Stimulated activated CD4-positive, alpha-beta T cell treated with anti-CD3 and anti-CD28 coated beads, Interleukin-1b, Interleukin-23, amount 100 ng/mL, for 48 hours (primary cell): ENCODE results near the gene TAF1C.

Experiments used
- DNase-seq: peaks from one replicate; pipeline ENCODE4 v3.0.0-alpha.2; 2020

TAF1C gene

DNA sequence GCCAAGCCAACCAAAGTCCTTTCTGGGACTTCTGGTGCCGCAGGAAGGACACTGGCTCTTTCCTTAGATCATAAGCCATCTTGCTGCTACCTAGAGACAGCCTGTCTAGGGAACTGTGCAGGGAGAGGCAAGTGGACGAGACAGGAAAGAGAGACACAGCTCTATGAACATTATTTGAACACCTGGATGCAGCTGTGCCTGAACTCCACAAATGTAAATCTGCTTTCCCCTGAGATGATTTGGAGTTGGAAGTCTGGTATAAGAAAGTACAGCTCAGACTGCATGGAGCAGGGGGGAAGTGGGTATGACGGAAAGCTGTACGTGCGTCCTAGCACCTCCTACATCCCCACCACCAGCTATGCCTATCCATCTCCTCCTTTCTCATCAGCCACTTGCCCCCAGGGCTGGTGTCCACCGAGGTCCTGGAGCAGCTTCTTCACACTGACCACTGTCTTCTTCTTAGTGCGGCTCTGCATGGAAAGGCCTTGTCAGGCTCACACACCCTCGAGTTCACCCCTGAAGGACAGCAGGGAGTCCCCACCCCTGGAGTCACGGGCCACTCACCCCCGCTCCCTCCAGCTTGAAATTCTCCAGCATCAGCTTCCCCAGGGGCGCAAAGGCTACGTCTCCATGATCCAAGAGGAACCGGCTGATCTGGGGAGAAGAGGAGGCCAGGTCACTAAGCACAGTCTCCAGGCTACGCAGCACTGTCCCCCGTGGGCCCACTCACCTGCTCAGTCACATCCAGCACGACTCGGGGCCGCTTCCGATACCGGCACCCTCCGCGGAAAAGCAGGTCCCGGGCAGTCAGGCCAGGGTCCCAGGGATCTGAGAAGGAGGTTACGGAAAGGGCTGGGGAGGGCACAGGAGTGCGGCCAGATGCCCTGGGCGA, 3.9 kb downstream of the TAF1C start:
- DNase-seq, result no peak

DNA sequence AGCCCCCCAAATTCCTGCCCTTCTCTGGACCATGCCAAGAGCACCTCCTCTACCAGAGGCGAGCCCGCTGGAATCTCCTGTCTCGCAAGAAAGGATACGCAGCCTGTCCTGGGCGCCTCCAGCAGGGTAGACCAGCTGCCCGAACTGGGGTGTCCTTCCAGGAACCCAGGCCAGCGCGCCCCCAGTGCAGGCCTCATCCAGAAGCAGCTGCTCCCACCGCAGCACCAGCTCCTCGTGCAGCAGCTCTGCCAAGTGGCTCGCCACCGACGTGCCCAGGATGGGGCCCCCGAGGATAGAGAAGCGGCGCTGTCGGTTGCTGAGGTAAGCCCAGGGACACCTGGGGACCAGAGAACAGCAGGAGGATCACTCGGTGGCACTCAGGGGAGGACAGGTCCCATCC, 4.8 kb downstream of the TAF1C start:
- DNase-seq, result no peak

- DNase-seq, result no peak
These were observed 5.5 kb downstream of the TAF1C start for GRCh38 chr16:84181144-84181915.

DNA sequence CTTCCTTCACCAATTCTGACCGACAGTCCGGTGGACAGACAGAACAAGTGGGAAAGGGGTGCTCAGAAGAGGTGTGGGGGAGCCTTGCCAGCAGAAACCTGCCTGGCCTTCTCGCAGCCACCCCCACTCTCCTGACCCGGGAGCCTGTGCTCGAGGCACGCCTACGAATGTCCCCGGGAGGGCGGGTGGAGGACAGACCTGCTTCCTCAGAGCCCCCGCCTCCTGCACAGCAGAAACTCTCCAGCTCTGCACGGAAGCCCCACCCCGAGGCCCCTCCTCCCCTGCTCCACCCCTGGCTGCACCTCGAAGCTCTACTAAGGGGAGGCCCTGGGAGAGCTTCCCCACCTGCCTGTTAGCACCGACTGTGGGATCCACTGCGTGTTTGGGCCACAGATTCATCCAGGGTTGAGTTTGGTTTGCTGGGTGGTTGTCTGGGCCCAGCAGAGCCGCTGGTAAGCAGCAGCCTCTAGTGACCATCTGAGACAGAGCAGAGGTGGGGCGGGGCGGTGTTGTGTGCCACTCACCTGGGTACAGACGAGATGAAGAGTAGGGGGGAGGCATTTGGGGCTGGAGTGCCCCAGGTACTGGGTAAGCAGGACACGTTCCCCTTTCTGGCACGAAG, 6.2 kb downstream of the TAF1C start:
- DNase-seq, result no peak

DNA sequence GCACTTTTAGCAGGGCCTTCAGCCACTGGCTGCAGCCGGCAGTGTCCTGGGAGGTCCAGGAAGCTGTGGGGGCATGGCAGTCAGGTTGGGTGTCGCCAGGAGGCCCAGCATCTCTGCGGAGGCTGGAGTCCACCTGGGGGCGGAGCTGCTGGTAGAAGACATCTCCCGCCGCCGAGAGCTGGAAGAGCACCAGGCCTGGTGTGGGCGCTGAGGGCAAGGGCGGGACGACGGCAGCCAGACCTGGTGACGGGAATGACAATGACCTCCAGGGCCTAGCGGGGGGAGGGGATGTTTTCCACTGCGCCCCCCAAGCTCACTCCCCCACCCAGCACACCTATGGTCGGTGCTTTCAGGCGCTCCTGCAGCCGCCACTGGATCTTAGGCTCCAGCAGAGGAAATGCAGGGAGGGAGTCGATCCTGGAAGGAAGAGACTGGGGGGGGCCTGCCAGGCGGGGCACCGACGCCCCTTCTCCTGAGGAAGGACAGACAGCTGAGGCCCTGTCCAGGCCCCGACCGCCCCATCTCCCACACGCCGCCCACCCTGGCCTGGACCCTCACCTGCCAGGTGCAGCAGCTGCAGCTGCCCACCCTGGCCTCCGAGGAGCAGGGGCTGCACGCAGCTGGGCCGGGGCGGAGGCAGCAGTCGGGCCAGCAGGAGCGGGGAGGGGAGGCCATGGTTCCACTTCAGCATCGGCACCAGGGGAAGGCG, 7.1 kb downstream of the TAF1C start:
- DNase-seq, result no peak

DNA sequence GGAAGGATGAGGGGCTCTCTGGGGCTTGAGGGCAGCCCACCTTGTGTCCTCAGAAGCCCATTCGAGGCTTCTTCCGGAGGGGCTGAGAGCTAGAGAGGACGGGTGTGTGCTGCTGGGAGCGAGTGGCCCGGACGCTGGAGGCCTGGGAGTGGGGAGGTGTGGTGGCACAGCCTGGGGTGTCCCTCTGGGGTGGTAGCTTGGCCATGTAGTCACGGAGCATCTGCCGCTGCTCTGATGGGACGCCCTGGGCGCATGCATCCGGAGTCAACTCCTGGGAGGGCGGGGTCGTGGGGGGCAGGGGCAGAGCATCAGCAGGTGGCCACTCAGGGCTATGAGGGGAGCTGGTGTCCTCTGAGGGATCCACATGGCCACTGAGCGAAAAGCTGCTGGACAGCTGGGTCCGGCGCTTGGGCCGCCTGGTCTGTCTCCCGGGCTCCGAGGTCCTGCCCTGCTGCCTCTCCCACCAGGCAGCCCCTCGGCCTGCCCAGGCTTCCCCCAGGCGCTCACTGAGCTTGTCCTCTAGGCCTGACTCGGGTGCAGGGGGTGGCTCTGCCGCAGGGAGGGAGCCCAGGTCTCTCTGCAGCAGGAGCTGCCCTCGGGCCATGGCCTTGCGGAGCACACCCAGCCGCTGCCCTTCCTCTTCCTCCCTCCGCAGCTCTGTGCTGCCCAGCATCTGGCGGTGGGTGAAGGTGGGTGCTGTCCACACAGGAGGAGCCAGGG, 7.8 kb downstream of the TAF1C start:
- DNase-seq, result no peak

DNA sequence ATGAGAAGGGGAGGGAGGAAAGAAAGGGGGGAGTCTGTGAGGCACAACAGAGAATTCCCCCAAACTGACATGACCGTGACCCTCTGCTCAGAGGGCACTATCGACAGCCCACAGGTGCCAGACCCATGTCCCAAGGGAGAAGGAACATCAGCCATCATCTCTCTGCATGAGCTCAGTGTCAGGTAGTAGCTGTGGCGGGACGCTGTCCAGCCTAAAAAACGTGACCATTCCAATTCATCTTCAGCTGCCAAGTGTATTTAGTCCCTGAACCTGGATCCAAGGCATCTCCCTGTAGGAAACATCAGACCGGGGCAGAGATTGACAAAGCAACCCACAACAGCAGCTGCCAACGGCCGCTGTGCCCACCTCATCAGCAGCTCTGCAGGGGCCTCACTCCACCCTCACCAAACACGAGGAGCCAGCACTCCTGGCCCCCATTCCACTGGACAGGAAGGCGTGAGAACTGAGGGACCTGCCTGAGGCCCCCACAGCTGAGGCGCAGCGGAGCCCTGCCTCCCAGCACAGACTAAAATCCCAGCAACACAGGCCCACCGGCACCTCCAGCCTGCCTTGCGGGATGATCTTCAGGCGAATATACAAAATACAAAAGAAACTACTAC, 8.6 kb downstream of the TAF1C start:
- DNase-seq, result no peak

DNA sequence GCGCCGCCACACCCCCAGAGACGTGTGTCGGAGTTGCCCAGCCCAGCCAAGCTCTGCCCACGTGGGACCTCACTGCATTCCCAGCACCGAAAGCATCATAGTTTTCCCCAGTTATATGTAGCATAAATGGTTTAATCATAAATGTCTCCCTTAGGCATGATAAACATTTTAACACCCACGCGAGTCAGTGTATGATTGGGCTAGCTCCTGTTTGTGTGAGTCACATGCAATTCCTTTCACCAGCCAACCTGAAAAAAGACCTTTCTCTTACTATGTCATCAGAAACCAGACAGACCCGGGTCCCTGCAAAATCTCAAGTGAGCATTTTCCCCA, 9.2 kb downstream of the TAF1C start:
- peak; percentile 27 for DNase-seq

GRCh38 chr16:84176192-84177053, 10.4 kb downstream of the TAF1C start:
- no peak for DNase-seq

GRCh38 chr16:84175350-84176081, 11.3 kb downstream of the TAF1C start:
- peak; percentile 62 for DNase-seq

DNA sequence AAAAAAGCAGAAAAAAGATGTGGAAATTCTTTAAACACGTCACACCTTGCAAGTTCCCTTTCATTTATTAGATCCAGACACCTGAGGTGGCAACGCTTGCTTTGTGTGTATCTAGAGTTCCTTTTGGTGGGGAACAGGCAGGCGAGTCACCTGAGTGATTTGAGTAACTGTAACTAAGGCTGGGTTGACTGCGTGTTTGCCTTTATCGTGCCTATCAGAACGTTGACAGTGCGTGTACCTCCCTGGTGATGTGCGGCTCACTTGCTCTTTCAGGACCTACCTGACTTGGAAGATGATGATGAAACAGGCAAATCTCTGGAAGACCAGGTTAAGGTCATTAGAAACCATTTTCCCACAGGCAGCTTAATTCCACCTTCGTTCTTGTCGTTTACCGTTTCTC, 12.5 kb downstream of the TAF1C start:
- DNase-seq, result no peak

DNA sequence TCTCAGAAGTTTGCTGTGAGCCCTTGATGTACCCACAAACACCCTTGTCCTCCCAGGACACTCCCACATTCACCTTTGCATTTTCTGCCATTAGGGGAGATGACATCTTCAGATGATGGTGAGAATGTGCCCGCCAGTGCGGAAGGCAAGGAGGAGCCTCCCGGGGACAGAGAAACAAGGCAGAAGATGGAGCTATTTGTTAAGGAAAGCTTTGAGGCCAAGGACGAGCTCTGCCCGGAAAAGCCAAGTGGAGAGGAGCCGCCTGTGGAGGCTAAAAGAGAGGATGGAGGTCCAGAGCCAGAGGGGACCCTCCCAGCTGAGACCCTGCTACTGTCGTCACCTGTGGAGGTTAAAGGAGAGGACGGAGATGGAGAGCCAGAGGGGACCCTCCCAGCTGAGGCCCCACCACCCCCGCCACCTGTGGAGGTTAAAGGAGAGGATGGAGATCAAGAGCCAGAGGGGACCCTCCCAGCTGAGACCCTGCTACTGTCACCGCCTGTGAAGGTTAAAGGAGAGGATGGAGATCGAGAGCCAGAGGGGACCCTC, 17.0 kb downstream of the TAF1C start:
- DNase-seq, result no peak

GRCh38 chr16:84166796-84167695, 19.8 kb downstream of the TAF1C start:
- DNase-seq, result peak; percentile 51

DNA sequence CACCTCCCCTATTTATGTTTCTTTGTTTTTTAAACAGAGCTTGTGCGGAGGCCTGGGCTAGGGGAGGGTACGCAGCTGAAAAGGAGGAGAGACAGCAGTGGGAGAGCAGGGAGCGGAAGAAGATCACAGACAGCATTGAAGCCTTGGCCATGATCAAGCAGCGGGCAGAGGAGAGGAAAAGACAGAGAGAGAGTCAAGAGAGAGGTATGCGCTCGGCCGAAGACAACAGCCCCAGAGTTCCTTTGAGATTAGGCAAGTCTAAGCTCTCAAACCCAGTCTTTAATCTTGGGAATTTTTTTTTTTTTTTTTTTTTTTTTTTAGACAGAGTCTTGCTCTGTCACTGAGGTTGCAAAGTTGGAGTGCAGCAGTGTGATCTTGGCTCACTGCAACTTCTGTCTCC, 21.1 kb downstream of the TAF1C start:
- DNase-seq, result no peak

DNA sequence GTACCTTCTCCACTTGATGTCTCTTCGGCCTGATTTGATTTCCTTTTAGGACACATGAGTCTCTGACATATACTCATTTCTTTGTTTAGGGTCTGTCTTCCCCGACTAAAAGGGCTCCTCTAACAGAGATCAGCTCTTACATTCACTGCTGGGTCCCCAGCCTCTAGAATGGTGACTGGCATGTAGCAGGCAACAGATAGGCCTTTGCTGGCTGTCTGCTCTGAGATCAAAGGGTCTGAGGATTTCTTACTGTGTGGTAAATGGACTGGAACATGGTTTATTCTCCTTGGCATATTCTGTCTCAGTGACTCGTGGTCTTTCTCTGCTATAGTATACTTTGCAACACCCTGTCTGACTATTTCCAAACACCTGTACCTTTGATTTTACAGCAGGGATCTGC, 25.1 kb downstream of the TAF1C start:
- DNase-seq, result no peak

GRCh38 chr16:84161037-84161436, 25.8 kb downstream of the TAF1C start:
- DNase-seq, result no peak

GRCh38 chr16:84159800-84160199, 27.1 kb downstream of the TAF1C start:
- no peak for DNase-seq

DNA sequence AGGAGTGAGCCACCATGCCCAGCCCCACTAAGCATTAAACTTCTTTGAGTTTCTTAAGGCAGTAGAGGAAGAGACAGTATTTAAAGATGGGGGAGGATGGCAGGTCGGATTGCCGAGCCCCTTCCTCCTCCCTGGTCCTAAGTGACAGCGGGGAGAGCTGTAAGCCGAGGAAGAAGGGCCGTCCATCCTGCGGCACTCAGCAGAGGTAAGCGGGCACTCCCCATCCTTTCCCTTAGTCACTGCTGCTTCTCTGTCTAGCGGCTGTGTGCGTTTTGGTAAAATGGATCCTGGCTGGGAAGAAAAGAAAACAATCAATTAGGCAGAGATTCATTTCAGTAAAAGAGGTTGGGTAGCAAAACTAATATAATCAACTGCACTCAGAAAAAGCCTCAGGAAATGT, 27.9 kb downstream of the TAF1C start:
- DNase-seq, result no peak

GRCh38 chr16:84156342-84156784, 30.5 kb downstream of the TAF1C start:
- no peak for DNase-seq
